Measurements from ENCODE around the gene OGA.

Gene OGA

DNA sequence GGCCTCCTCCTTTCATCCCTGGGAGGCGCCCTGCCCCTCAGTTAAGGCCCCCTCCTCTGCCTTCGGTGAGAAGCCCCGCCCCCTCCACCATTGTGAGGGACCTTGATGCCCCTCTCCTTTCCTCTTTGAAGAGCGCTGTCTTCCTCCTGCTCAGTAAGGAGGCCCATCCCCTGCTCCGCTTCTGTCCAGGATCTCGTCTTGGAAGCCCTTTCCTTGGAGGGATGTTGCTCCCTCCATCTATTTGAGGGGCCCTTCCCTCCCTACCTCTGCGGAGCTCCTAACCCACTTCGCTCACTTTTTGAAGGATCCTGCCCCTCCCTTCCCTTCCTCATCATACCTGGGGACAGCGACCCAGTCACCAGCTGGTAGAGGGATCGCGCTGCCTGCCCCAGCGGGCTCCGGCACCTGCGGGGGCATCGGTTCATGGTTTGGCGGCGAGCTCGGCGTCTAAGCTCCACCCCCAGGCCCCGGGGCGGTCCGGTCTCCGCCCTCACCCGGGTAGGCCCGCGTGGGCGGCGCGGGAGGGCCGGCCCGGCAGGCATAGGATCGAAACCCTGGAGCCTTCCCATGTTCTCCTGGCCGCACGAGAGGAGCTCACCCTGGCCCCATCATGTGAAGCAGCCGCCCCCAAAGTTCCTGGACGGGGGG lies 21.3 kb upstream of the OGA start (continued):
- TF ChIP-seq, protein P1, sequence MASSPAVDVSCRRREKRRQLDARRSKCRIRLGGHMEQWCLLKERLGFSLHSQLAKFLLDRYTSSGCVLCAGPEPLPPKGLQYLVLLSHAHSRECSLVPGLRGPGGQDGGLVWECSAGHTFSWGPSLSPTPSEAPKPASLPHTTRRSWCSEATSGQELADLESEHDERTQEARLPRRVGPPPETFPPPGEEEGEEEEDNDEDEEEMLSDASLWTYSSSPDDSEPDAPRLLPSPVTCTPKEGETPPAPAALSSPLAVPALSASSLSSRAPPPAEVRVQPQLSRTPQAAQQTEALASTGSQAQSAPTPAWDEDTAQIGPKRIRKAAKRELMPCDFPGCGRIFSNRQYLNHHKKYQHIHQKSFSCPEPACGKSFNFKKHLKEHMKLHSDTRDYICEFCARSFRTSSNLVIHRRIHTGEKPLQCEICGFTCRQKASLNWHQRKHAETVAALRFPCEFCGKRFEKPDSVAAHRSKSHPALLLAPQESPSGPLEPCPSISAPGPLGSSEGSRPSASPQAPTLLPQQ (tag by site-specific recombination; IDR thresholded peaks at IDR 0.05): no peak
- TF ChIP-seq ZNF23 (tag by site-specific recombination; IDR thresholded peaks at IDR 0.05; ENCODE audit: borderline replicate concordance): no peak
- no peak for TF ChIP-seq SALL2 (tag by site-specific recombination; IDR thresholded peaks at IDR 0.05; ENCODE audit: borderline replicate concordance)
- TF ChIP-seq KLF1 (tag by site-specific recombination; IDR thresholded peaks at IDR 0.05): no peak
- TF ChIP-seq ZIC2 (tag by site-specific recombination; IDR thresholded peaks at IDR 0.05): peak; percentile 56
- TF ChIP-seq, protein P2, sequence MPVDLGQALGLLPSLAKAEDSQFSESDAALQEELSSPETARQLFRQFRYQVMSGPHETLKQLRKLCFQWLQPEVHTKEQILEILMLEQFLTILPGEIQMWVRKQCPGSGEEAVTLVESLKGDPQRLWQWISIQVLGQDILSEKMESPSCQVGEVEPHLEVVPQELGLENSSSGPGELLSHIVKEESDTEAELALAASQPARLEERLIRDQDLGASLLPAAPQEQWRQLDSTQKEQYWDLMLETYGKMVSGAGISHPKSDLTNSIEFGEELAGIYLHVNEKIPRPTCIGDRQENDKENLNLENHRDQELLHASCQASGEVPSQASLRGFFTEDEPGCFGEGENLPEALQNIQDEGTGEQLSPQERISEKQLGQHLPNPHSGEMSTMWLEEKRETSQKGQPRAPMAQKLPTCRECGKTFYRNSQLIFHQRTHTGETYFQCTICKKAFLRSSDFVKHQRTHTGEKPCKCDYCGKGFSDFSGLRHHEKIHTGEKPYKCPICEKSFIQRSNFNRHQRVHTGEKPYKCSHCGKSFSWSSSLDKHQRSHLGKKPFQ (tag by site-specific recombination; IDR thresholded peaks at IDR 0.05): no peak
- no peak for TF ChIP-seq ZNF830 (tag by site-specific recombination; IDR thresholded peaks at IDR 0.05; ENCODE audit: low read depth)
- TF ChIP-seq MEIS1 (CRISPR knock-in tag; IDR thresholded peaks at IDR 0.05; ENCODE audit: borderline replicate concordance): no peak
- TF ChIP-seq ZNF558 (tag by site-specific recombination; IDR thresholded peaks at IDR 0.05): no peak
- TF ChIP-seq, protein P3, sequence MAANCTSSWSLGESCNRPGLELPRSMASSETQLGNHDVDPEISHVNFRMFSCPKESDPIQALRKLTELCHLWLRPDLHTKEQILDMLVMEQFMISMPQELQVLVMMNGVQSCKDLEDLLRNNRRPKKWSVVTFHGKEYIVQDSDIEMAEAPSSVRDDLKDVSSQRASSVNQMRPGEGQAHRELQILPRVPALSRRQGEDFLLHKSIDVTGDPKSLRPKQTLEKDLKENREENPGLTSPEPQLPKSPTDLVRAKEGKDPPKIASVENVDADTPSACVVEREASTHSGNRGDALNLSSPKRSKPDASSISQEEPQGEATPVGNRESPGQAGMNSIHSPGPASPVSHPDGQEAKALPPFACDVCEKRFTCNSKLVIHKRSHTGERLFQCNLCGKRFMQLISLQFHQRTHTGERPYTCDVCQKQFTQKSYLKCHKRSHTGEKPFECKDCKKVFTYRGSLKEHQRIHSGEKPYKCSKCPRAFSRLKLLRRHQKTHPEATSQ (tag by site-specific recombination; IDR thresholded peaks at IDR 0.05): no peak
- peak; percentile 87; the same call in 1 of the 2 replicates for TF ChIP-seq ZNF530 (tag by site-specific recombination; IDR thresholded peaks at IDR 0.05; ENCODE audit: low read depth)
- no peak for TF ChIP-seq ZNF837 (tag by site-specific recombination; IDR thresholded peaks at IDR 0.05)
- TF ChIP-seq ZNF48 (tag by site-specific recombination; IDR thresholded peaks at IDR 0.05): no peak
- TF ChIP-seq, protein P4, sequence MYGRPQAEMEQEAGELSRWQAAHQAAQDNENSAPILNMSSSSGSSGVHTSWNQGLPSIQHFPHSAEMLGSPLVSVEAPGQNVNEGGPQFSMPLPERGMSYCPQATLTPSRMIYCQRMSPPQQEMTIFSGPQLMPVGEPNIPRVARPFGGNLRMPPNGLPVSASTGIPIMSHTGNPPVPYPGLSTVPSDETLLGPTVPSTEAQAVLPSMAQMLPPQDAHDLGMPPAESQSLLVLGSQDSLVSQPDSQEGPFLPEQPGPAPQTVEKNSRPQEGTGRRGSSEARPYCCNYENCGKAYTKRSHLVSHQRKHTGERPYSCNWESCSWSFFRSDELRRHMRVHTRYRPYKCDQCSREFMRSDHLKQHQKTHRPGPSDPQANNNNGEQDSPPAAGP (tag by site-specific recombination; IDR thresholded peaks at IDR 0.05): peak; percentile 24; the same call in 1 of the 2 replicates
- no peak for TF ChIP-seq ZNF114 (tag by site-specific recombination; IDR thresholded peaks at IDR 0.05)
- TF ChIP-seq SP3 (tag by site-specific recombination; IDR thresholded peaks at IDR 0.05): peak; percentile 94
- TF ChIP-seq, protein P5, sequence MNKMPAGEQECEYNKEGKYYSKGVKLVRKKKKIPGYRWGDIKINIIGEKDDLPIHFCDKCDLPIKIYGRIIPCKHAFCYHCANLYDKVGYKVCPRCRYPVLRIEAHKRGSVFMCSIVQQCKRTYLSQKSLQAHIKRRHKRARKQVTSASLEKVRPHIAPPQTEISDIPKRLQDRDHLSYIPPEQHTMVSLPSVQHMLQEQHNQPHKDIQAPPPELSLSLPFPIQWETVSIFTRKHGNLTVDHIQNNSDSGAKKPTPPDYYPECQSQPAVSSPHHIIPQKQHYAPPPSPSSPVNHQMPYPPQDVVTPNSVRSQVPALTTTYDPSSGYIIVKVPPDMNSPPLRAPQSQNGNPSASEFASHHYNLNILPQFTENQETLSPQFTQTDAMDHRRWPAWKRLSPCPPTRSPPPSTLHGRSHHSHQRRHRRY (tag by site-specific recombination; IDR thresholded peaks at IDR 0.05): no peak
- no peak for TF ChIP-seq ZNF621 (tag by site-specific recombination; IDR thresholded peaks at IDR 0.05)
- no peak for TF ChIP-seq ZNF701 (tag by site-specific recombination; IDR thresholded peaks at IDR 0.05)
- no peak for TF ChIP-seq MZF1 (tag by site-specific recombination; IDR thresholded peaks at IDR 0.05; ENCODE audit: borderline replicate concordance)
- TF ChIP-seq ZNF221 (tag by site-specific recombination; IDR thresholded peaks at IDR 0.05; ENCODE audit: borderline replicate concordance): no peak
- TF ChIP-seq, protein P6, sequence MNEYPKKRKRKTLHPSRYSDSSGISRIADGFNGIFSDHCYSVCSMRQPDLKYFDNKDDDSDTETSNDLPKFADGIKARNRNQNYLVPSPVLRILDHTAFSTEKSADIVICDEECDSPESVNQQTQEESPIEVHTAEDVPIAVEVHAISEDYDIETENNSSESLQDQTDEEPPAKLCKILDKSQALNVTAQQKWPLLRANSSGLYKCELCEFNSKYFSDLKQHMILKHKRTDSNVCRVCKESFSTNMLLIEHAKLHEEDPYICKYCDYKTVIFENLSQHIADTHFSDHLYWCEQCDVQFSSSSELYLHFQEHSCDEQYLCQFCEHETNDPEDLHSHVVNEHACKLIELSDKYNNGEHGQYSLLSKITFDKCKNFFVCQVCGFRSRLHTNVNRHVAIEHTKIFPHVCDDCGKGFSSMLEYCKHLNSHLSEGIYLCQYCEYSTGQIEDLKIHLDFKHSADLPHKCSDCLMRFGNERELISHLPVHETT (tag by site-specific recombination; IDR thresholded peaks at IDR 0.05): no peak
- TF ChIP-seq ZNF341 (tag by site-specific recombination; IDR thresholded peaks at IDR 0.05; ENCODE audit: low read depth): 0 out of 2 replicates have a peak, but pooled peaks have one; percentile 15
- TF ChIP-seq, protein P7, sequence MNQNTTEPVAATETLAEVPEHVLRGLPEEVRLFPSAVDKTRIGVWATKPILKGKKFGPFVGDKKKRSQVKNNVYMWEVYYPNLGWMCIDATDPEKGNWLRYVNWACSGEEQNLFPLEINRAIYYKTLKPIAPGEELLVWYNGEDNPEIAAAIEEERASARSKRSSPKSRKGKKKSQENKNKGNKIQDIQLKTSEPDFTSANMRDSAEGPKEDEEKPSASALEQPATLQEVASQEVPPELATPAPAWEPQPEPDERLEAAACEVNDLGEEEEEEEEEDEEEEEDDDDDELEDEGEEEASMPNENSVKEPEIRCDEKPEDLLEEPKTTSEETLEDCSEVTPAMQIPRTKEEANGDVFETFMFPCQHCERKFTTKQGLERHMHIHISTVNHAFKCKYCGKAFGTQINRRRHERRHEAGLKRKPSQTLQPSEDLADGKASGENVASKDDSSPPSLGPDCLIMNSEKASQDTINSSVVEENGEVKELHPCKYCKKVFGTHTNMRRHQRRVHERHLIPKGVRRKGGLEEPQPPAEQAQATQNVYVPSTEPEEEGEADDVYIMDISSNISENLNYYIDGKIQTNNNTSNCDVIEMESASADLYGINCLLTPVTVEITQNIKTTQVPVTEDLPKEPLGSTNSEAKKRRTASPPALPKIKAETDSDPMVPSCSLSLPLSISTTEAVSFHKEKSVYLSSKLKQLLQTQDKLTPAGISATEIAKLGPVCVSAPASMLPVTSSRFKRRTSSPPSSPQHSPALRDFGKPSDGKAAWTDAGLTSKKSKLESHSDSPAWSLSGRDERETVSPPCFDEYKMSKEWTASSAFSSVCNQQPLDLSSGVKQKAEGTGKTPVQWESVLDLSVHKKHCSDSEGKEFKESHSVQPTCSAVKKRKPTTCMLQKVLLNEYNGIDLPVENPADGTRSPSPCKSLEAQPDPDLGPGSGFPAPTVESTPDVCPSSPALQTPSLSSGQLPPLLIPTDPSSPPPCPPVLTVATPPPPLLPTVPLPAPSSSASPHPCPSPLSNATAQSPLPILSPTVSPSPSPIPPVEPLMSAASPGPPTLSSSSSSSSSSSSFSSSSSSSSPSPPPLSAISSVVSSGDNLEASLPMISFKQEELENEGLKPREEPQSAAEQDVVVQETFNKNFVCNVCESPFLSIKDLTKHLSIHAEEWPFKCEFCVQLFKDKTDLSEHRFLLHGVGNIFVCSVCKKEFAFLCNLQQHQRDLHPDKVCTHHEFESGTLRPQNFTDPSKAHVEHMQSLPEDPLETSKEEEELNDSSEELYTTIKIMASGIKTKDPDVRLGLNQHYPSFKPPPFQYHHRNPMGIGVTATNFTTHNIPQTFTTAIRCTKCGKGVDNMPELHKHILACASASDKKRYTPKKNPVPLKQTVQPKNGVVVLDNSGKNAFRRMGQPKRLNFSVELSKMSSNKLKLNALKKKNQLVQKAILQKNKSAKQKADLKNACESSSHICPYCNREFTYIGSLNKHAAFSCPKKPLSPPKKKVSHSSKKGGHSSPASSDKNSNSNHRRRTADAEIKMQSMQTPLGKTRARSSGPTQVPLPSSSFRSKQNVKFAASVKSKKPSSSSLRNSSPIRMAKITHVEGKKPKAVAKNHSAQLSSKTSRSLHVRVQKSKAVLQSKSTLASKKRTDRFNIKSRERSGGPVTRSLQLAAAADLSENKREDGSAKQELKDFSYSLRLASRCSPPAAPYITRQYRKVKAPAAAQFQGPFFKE (tag by site-specific recombination; IDR thresholded peaks at IDR 0.05; ENCODE audit: borderline replicate concordance): no peak
- TF ChIP-seq ZSCAN30 (tag by site-specific recombination; IDR thresholded peaks at IDR 0.05): peak; percentile 26; the same call in 1 of the 2 replicates
- TF ChIP-seq MYNN (tag by site-specific recombination; IDR thresholded peaks at IDR 0.05; ENCODE audit: borderline replicate concordance): no peak
